K562 (cell line): ENCODE results near the gene SNRPA. TPM values are rescaled to one million over a fixed set of nuclear protein-coding genes. Genes with fewer than 3 reads are reported as not detected.

ENCODE experiments used
- CC2D1A ChIP-seq: fragments of 450-650 bp; IDR thresholded peaks from 2 replicates; pipeline ENCODE4 v1.6.1; 2017; ENCODE audit warnings: mild to moderate bottlenecking
- CHCHD3 ChIP-seq: fragments of 250-450 bp; sonication (Bioruptor Pico); IDR thresholded peaks from 2 replicates; pipeline ENCODE4 v2.1.2; 2022; ENCODE audit warnings: mild to moderate bottlenecking
- CTCFL ChIP-seq: IDR thresholded peaks from 2 replicates; pipeline ENCODE4 v1.6.1; 2011; ENCODE audit warnings: borderline replicate concordance, low read depth, mild to moderate bottlenecking, moderate library complexity, low read length; ENCODE audit not compliant: insufficient read depth, poor library complexity, severe bottlenecking
- E4F1 ChIP-seq: fragments of 250-450 bp; sonication (Bioruptor Pico); IDR thresholded peaks from 2 replicates; pipeline ENCODE4 v1.5.0; 2021; ENCODE audit warnings: mild to moderate bottlenecking, borderline replicate concordance
- EP400 ChIP-seq: fragments of 450-650 bp; IDR thresholded peaks from 2 replicates; pipeline ENCODE4 v1.6.1; 2017; ENCODE audit warnings: antibody characterized with exemption, mild to moderate bottlenecking, moderate library complexity
- ESRRA ChIP-seq: fragments of 450-650 bp; IDR thresholded peaks from 2 replicates; pipeline ENCODE4 v1.6.1; 2014; ENCODE audit warnings: low read depth, mild to moderate bottlenecking, moderate library complexity, borderline replicate concordance
- FOSL1 ChIP-seq: fragments of 200-800 bp; sonication (Bioruptor generic); conservative IDR thresholded peaks from 2 replicates; pipeline ENCODE4 v1.6.1; 2016; ENCODE audit warnings: missing genetic modification characterization, missing compliant biosample characterization
- GABPB2 ChIP-seq: fragments of 250-450 bp; sonication (Bioruptor Pico); conservative IDR thresholded peaks from 2 replicates; pipeline ENCODE4 v1.5.1; 2021; ENCODE audit warnings: mild to moderate bottlenecking
- HCFC1 ChIP-seq: IDR thresholded peaks from 2 replicates; pipeline ENCODE4 v1.6.1; 2012; ENCODE audit warnings: low read depth, low read length, improper control_type of control experiment
- JUN ChIP-seq, 2 experiments: sonication (generic) in 1 of 2; formaldehyde crosslinking in 1 of 2; IDR thresholded peaks; 2 replicates each; pipeline versions ENCODE4 v1.6.1 to v1.8.0; 2012 to 2022; ENCODE audit warnings: borderline replicate concordance in 2 of 2, mild to moderate bottlenecking in 2 of 2, improper control_type of control experiment in 1 of 2, low read depth in 1 of 2, low read length in 1 of 2, missing genetic modification reagents in 1 of 2
- KDM5B ChIP-seq: fragments of 200-600 bp; sonication (generic); IDR thresholded peaks from 2 replicates; pipeline ENCODE4 v1.6.1; 2012; ENCODE audit warnings: low read depth, mild to moderate bottlenecking, moderate library complexity, low read length, control low read depth, inconsistent platforms; ENCODE audit not compliant: insufficient replicate concordance
- NFRKB ChIP-seq: fragments of 450-650 bp; IDR thresholded peaks from 2 replicates; pipeline ENCODE4 v1.6.1; 2016; ENCODE audit warnings: low read depth
- SAFB2 ChIP-seq: fragments of 200-400 bp; formaldehyde crosslinking; IDR thresholded peaks from 2 replicates; pipeline ENCODE4 v1.6.1; 2018; ENCODE audit warnings: borderline replicate concordance, low read length, low read depth, moderate library complexity; ENCODE audit not compliant: severe bottlenecking
- SMC3 ChIP-seq: conservative IDR thresholded peaks from 2 replicates; pipeline ENCODE4 v1.6.1; 2011; ENCODE audit warnings: low read depth, low read length, improper control_type of control experiment; ENCODE audit not compliant: insufficient read depth
- TARDBP ChIP-seq: fragments of 450-650 bp; IDR thresholded peaks from 2 replicates; pipeline ENCODE4 v1.6.1; 2016
- TCFL5 ChIP-seq: fragments of 250-450 bp; sonication (Bioruptor Pico); conservative IDR thresholded peaks from 2 replicates; pipeline ENCODE4 v1.6.1; 2021; ENCODE audit warnings: mild to moderate bottlenecking, moderate library complexity, matching md5 sums
- ZBTB2 ChIP-seq: fragments of 450-650 bp; IDR thresholded peaks from 2 replicates; pipeline ENCODE4 v1.6.1; 2016; ENCODE audit warnings: antibody characterized with exemption
- ZNF277 ChIP-seq: fragments of 250-450 bp; sonication (Bioruptor Pico); IDR thresholded peaks from 2 replicates; pipeline ENCODE4 v1.8.0; 2022; ENCODE audit warnings: inconsistent platforms, mild to moderate bottlenecking, moderate library complexity, borderline replicate concordance
- ZNF507 ChIP-seq: conservative IDR thresholded peaks from 2 replicates; pipeline ENCODE4 v1.6.1; 2017; ENCODE audit warnings: missing genetic modification characterization, missing compliant biosample characterization
- ZNF668 ChIP-seq: fragments of 250-450 bp; sonication (Bioruptor Pico); IDR thresholded peaks from 2 replicates; pipeline ENCODE4 v1.8.0; 2022; ENCODE audit warnings: mild to moderate bottlenecking, inconsistent platforms
- ZNF830 ChIP-seq: fragments of 250-450 bp; sonication (Bioruptor Pico); IDR thresholded peaks from 2 replicates; pipeline ENCODE4 v1.5.0; 2021; ENCODE audit warnings: mild to moderate bottlenecking
- polyA plus RNA-seq, 8 experiments: library from polyadenylated mRNA; depleted of rRNA in 4 of 8; stranded (reverse) in 5 of 8; unstranded in 3 of 8; fragments of >200 nt; fragmentation: Nextera tagmentation in 2 of 8; fragmentation: Illumina TruSeq in 1 of 8; extraction: Ambion mirVana in 2 of 8; extraction: Trizol in 1 of 8; gene quantifications; 2 replicates each; pipeline versions ENCODE4 v1.2.1 to v1.2.3, GENCODE V29; 2011 to 2014; ENCODE audit warnings: inconsistent platforms in 1 of 8, missing spikeins in 1 of 8
- total RNA-seq, 7 experiments: library from RNA; depleted of rRNA in 6 of 7; stranded (reverse); fragments of >200 nt in 6 of 7; fragmentation: Illumina TruSeq in 2 of 7; extraction: Trizol in 2 of 7; gene quantifications; 2 replicates each; pipeline versions ENCODE4 v1.2.1 to v1.2.3, GENCODE V29; 2011 to 2021; ENCODE audit warnings: low replicate concordance in 1 of 7

The SNRPA gene
- total and polyA plus RNA-seq, 9 of the 15 experiments (the other 6 are each of a cell fraction or from before 2014, with no cell fraction given) = 16.3 to 311 (median 193) TPM

- TF ChIP-seq ZNF277 = no peak
- peak; percentile 43 for TF ChIP-seq CTCFL
- TF ChIP-seq TCFL5 = no peak
- no peak for TF ChIP-seq ESRRA
- TF ChIP-seq JUN (IDR thresholded peaks at IDR 0.05; ENCODE audit: borderline replicate concordance, low read depth, low read length) = no peak
- TF ChIP-seq JUN (CRISPR knock-in tag; IDR thresholded peaks at IDR 0.05; ENCODE audit: borderline replicate concordance) = no peak
- no peak for TF ChIP-seq GABPB2 (CRISPR knock-in tag)
- peak; percentile 91 for TF ChIP-seq SMC3
- TF ChIP-seq ZNF830 (CRISPR knock-in tag) = no peak
- TF ChIP-seq E4F1 (CRISPR knock-in tag) = no peak
- TF ChIP-seq CC2D1A = peak; percentile 81
- peak; percentile 51; the same call in 1 of the 2 replicates for TF ChIP-seq EP400
- no peak for TF ChIP-seq SAFB2
- no peak for TF ChIP-seq NFRKB
- no peak for TF ChIP-seq ZNF507 (tag)
- no peak for TF ChIP-seq KDM5B
- peak; percentile 39; the same call in 1 of the 2 replicates for TF ChIP-seq HCFC1
- peak; percentile 72; the same call in 1 of the 2 replicates for TF ChIP-seq ZBTB2
- TF ChIP-seq TARDBP = no peak
- no peak for TF ChIP-seq ZNF668 (CRISPR knock-in tag)
- TF ChIP-seq FOSL1 (tag) = peak; percentile 30; the same call in 1 of the 2 replicates
- no peak for TF ChIP-seq CHCHD3 (CRISPR knock-in tag)
Observed at GRCh38 chr19:40702337-40703012, 48.5 kb upstream of the SNRPA start (continued).
